ENCODE measurements around the gene NUDT3. TPM values are rescaled to one million over a fixed set of nuclear protein-coding genes. Genes with fewer than 3 reads are reported as not detected.

NUDT3 gene
- polyA plus RNA-seq, 1 of the 3 experiments (the other 2 are of a cell fraction): 11.9 TPM

DNA sequence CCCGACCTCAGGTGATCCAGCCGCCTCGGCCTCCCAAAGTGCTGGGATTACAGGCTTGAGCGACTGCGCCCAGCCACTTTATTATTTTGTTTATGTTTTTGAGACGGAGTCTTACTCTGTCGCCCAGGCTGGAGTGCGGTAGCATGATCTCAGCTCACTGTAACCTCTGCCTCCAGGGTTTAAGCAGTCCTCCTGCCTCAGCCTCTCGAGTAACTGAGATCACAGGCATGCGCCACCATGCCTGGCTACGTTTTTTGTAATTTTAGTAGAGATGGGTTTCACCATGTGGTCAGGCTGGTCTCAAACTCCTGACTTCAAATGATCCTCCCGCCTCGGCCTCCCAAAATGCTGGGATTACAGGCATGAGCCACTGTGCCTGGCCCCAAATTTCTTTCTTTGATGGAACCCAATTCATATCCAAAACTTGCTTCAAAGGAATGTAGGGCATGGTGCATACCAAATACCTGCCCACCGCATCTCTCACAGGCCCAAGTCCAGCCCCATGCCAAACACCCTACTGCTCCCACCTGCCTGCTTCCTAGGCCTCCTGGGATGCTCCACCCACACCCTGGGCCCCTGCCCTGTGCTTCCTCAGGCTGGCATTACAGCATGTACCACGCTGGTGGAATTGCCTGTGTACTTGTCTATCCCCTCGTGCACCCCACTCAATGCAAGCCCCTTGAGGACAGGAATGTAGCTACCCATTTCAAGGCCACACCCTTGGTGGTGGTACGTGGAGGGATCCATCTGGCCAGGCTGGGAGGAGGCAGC lies 160.7 kb downstream of the NUDT3 start:
- Histone ChIP-seq H3K79me2 (ENCODE audit: insufficient read depth) (no peaks in the 10 kb centered on the region), H3K27ac (ENCODE audit: low read depth in 2 of 2, low read length in 1 of 2) (no peak overlapping the region), H3K27me3 (ENCODE audit: insufficient read depth) (no peaks in the 10 kb centered on the region), H3K4me3 (ENCODE audit: low read depth in 2 of 2, low read length in 1 of 2) (no peak overlapping the region), H3F3A (replicated peaks; ENCODE audit: insufficient read depth) (peaks cover 10% of the 10 kb centered on the region), H3K9me2 (no peaks in the 10 kb centered on the region), H3K9ac (no peak overlapping the region), H3K36me3 (replicated peaks in 1 of 2; ENCODE audit: control insufficient read depth in 1 of 2, insufficient read depth in 2 of 2, low read length in 1 of 2) (no peaks in the 10 kb centered on the region), H2AFZ (ENCODE audit: low read depth) (no peak overlapping the region), H3K4me2 (no peak overlapping the region), H4K20me1 (ENCODE audit: insufficient read depth) (no peaks in the 10 kb centered on the region), H3K4me1 (ENCODE audit: control insufficient read depth in 1 of 2, insufficient read depth in 2 of 2, low read depth in 1 of 2, low read length in 1 of 2) (peaks cover 0 to 7% of the 10 kb centered on the region in 2 experiments; a peak in 2 of 4 replicates), H3K9me3 (no peaks in the 10 kb centered on the region)
- CTCF ChIA-PET: interaction anchor here (1.0 to 2.1 kb wide), 4 partner anchors 18 to 68 kb away, joined by 3 to 12 read pairs (median 3); partner anchors contain the start of gene SMIM29
- POLR2A ChIA-PET: no interaction called here
- DNase-seq: no peak
- TF ChIP-seq RAD21 (IDR thresholded peaks at IDR 0.05; ENCODE audit: low read length) (no peak), JUND (IDR thresholded peaks at IDR 0.05) (no peak), NRF1 (IDR thresholded peaks at IDR 0.05; ENCODE audit: low read depth, low read length) (no peak), RFX5 (IDR thresholded peaks at IDR 0.05; ENCODE audit: low read length) (no peak), ELF1 (IDR thresholded peaks at IDR 0.05) (no peak), TEAD4 (IDR thresholded peaks at IDR 0.05; ENCODE audit: borderline replicate concordance, insufficient read depth) (no peak), MXI1 (IDR thresholded peaks at IDR 0.05; ENCODE audit: low read depth, low read length) (no peak)
- TF ChIP-seq, protein P1, sequence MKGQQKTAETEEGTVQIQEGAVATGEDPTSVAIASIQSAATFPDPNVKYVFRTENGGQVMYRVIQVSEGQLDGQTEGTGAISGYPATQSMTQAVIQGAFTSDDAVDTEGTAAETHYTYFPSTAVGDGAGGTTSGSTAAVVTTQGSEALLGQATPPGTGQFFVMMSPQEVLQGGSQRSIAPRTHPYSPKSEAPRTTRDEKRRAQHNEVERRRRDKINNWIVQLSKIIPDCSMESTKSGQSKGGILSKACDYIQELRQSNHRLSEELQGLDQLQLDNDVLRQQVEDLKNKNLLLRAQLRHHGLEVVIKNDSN (IDR thresholded peaks at IDR 0.05; ENCODE audit: borderline replicate concordance, low read depth): no peak
- WGBS (ENCODE audit: low lambda C conversion rate): 96% methylated on average over 17 of the region's 17 CpGs

- H3K36me3 ChIP-seq (replicated peaks in 1 of 2; ENCODE audit: control insufficient read depth in 1 of 2, insufficient read depth in 2 of 2, low read length in 1 of 2): no peaks in the 10 kb centered on the region
- 96% methylated on average over 5 of the region's 5 CpGs for WGBS (ENCODE audit: low lambda C conversion rate)
- DNase-seq: no peak
- H3K4me1 ChIP-seq (ENCODE audit: control insufficient read depth in 1 of 2, insufficient read depth in 2 of 2, low read depth in 1 of 2, low read length in 1 of 2): peaks cover 0 to under 1% of the 10 kb centered on the region in 2 experiments; a peak in 1 of 4 replicates
- TF ChIP-seq FOXM1 (IDR thresholded peaks at IDR 0.05; ENCODE audit: low read depth): no peak
- no peak for TF ChIP-seq NFIC (IDR thresholded peaks at IDR 0.05; ENCODE audit: borderline replicate concordance)
- no peak for TF ChIP-seq RXRA (IDR thresholded peaks at IDR 0.05; ENCODE audit: borderline replicate concordance, low read depth)
- no peak for TF ChIP-seq NRF1 (IDR thresholded peaks at IDR 0.05; ENCODE audit: low read depth, low read length)
- TF ChIP-seq CTCF (IDR thresholded peaks at IDR 0.05): no peak
- TF ChIP-seq, protein P2, sequence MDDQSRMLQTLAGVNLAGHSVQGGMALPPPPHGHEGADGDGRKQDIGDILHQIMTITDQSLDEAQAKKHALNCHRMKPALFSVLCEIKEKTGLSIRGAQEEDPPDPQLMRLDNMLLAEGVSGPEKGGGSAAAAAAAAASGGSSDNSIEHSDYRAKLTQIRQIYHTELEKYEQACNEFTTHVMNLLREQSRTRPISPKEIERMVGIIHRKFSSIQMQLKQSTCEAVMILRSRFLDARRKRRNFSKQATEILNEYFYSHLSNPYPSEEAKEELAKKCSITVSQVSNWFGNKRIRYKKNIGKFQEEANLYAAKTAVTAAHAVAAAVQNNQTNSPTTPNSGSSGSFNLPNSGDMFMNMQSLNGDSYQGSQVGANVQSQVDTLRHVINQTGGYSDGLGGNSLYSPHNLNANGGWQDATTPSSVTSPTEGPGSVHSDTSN (IDR thresholded peaks at IDR 0.05): no peak
- no peak for TF ChIP-seq ELF1 (IDR thresholded peaks at IDR 0.05)
- TF ChIP-seq MXI1 (IDR thresholded peaks at IDR 0.05; ENCODE audit: low read depth, low read length): no peak
- TF ChIP-seq TCF12 (IDR thresholded peaks at IDR 0.05): no peak
- POLR2A ChIA-PET: no interaction called here
- no peaks in the 10 kb centered on the region for H3K27me3 ChIP-seq (ENCODE audit: insufficient read depth)
- H3K4me3 ChIP-seq (ENCODE audit: low read depth in 2 of 2, low read length in 1 of 2): no peak overlapping the region
- CTCF ChIA-PET: interaction anchor here (0.6 to 2.1 kb wide), 4 partner anchors 14 to 67 kb away, joined by 3 to 12 read pairs (median 4); no protein-coding TSS in a partner anchor
- no peaks in the 10 kb centered on the region for H3K9me3 ChIP-seq
- no peak overlapping the region for H3K27ac ChIP-seq (ENCODE audit: low read depth in 2 of 2, low read length in 1 of 2)
- peaks cover 10% of the 10 kb centered on the region for H3F3A ChIP-seq (replicated peaks; ENCODE audit: insufficient read depth)
- no peaks in the 10 kb centered on the region for H4K20me1 ChIP-seq (ENCODE audit: insufficient read depth)
- no peaks in the 10 kb centered on the region for H3K9me2 ChIP-seq
- no peak overlapping the region for H3K4me2 ChIP-seq
- no peaks in the 10 kb centered on the region for H3K79me2 ChIP-seq (ENCODE audit: insufficient read depth)
- no peak overlapping the region for H3K9ac ChIP-seq
- H2AFZ ChIP-seq (ENCODE audit: low read depth): no peak overlapping the region
Measured at GRCh38 chr6:34230653-34231371, 161.7 kb downstream of the NUDT3 start.
